Caco-2 (cell line): Measurements from ENCODE around the gene MYO10. TPM values are rescaled to one million over a fixed set of nuclear protein-coding genes. Genes with fewer than 3 reads are reported as not detected.

Source experiments
- BruUV-seq: library from RNA; stranded (reverse); fragments of 400-500 nt; replicated peaks from 2 replicates; lab custom pipeline; 2021; lab: Mats Ljungman, UMichigan
- CTCF ChIA-PET: fragments of 300-600 bp; sonication (Branson Sonifier 250); formaldehyde crosslinking; loops from one replicate; lab custom pipeline; 2022; ENCODE audit warnings: antibody characterized with exemption; lab: Charles Lee
- POLR2A ChIA-PET: fragments of 300-600 bp; sonication (Branson Sonifier 250); formaldehyde crosslinking; loops from one replicate; lab custom pipeline; 2022; ENCODE audit warnings: antibody characterized with exemption; lab: Charles Lee
- DNase-seq, 2 experiments: peaks; one replicate each; pipeline versions ENCODE4 v3.0.0 to v3.0.0-alpha.2; 2020 to 2022
- H3K27me3 ChIP-seq: replicated peaks from 2 replicates; pipeline ENCODE4 v1.6.0; 2011; ENCODE audit warnings: low read length; ENCODE audit not compliant: control insufficient read depth, insufficient read depth
- H3K36me3 ChIP-seq: 2 replicates; pipeline ENCODE4 v1.5.1; 2011; ENCODE audit warnings: low read length; ENCODE audit not compliant: control insufficient read depth, insufficient read depth
- H3K4me1 ChIP-seq: fragments of 250-450 bp; sonication (Bioruptor Pico); 2 replicates; pipeline ENCODE4 v1.5.1; 2020; ENCODE audit warnings: mild to moderate bottlenecking
- H3K4me3 ChIP-seq: 2 replicates; pipeline ENCODE4 v1.5.1; 2011; ENCODE audit warnings: low read depth, mild to moderate bottlenecking, control low read depth, low read length
- H3K9me3 ChIP-seq: fragments of 250-450 bp; sonication (Bioruptor Pico); 2 replicates; pipeline ENCODE4 v1.5.1; 2020; ENCODE audit warnings: mild to moderate bottlenecking, moderate library complexity
- H3K27ac Mint-ChIP-seq: one replicate; pipeline ENCODE4 v1.8.0; 2022; ENCODE audit warnings: mixed read lengths; ENCODE audit not compliant: unreplicated experiment
- H3K27me3 Mint-ChIP-seq: one replicate; pipeline ENCODE4 v1.8.0; 2022; ENCODE audit warnings: mixed read lengths; ENCODE audit not compliant: insufficient read depth, unreplicated experiment
- H3K36me3 Mint-ChIP-seq: one replicate; pipeline ENCODE4 v1.8.0; 2022; ENCODE audit warnings: mild to moderate bottlenecking, mixed read lengths; ENCODE audit not compliant: insufficient read depth, unreplicated experiment
- H3K4me1 Mint-ChIP-seq: one replicate; pipeline ENCODE4 v1.8.0; 2022; ENCODE audit warnings: low read depth, mixed read lengths; ENCODE audit not compliant: unreplicated experiment
- H3K4me3 Mint-ChIP-seq: one replicate; pipeline ENCODE4 v1.8.0; 2022; ENCODE audit warnings: mild to moderate bottlenecking, moderate library complexity, mixed read lengths; ENCODE audit not compliant: unreplicated experiment
- H3K9me3 Mint-ChIP-seq: one replicate; pipeline ENCODE4 v1.8.0; 2022; ENCODE audit warnings: mixed read lengths; ENCODE audit not compliant: unreplicated experiment
- intact Hi-C: fragments of 100-400 bp; cut with micrococcal nuclease; formaldehyde crosslinking; loops from one replicate; pipeline ENCODE4 v1.10.0; 2022; ENCODE audit not compliant: unreplicated experiment
- total RNA-seq: library from RNA; stranded (reverse); gene quantifications from 2 replicates; pipeline ENCODE4 v1.2.3, GENCODE V29; 2022
- TF ChIP-seq, protein P1 (sequence below), 2 experiments: fragments of 200-600 bp in 1 of 2; IDR thresholded peaks; 1 replicate in 1 of 2; 2 replicates in 1 of 2; pipeline versions ENCODE4 v1.5.1 to v1.8.0; 2011 to 2022; ENCODE audit warnings: antibody characterized with exemption in 1 of 2, control low read depth in 1 of 2, inconsistent platforms in 1 of 2, low read depth in 1 of 2, low read length in 1 of 2, mild to moderate bottlenecking in 1 of 2, moderate library complexity in 1 of 2; ENCODE audit not compliant: insufficient read depth in 1 of 2, severe bottlenecking in 1 of 2, unreplicated experiment in 1 of 2

MYO10 gene
- total RNA-seq, 1 experiment from 2014 or later, result 67.6 TPM

- Histone ChIP-seq H3K36me3 (no peaks in the 10 kb centered on the region), H3K4me3 (no peak overlapping the region), H3K27me3 (no peaks in the 10 kb centered on the region), H3K9me3 (no peaks in the 10 kb centered on the region), H3K4me1 (peaks cover 24% of the 10 kb centered on the region)
- peaks cover 33% of the 10 kb centered on the region for H3K4me1 Mint-ChIP-seq
- intact Hi-C loops, result no loop called here
- no peak overlapping the region for H3K4me3 Mint-ChIP-seq
- ChIA-PET POLR2A (no interaction called here), CTCF (interaction anchor here (0.6 kb wide), 1 partner anchor 49 kb away, joined by 3 read pairs; no protein-coding TSS in a partner anchor)
- no peak overlapping the region for H3K27ac Mint-ChIP-seq
- H3K9me3 Mint-ChIP-seq, result no peaks in the 10 kb centered on the region
- DNase-seq, result no peak
- peaks cover 12% of the 10 kb centered on the region for H3K36me3 Mint-ChIP-seq
- TF ChIP-seq, protein P1, sequence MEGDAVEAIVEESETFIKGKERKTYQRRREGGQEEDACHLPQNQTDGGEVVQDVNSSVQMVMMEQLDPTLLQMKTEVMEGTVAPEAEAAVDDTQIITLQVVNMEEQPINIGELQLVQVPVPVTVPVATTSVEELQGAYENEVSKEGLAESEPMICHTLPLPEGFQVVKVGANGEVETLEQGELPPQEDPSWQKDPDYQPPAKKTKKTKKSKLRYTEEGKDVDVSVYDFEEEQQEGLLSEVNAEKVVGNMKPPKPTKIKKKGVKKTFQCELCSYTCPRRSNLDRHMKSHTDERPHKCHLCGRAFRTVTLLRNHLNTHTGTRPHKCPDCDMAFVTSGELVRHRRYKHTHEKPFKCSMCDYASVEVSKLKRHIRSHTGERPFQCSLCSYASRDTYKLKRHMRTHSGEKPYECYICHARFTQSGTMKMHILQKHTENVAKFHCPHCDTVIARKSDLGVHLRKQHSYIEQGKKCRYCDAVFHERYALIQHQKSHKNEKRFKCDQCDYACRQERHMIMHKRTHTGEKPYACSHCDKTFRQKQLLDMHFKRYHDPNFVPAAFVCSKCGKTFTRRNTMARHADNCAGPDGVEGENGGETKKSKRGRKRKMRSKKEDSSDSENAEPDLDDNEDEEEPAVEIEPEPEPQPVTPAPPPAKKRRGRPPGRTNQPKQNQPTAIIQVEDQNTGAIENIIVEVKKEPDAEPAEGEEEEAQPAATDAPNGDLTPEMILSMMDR (IDR thresholded peaks at IDR 0.05; ENCODE audit: insufficient read depth in 1 of 2, low read depth in 1 of 2, low read length in 1 of 2, severe bottlenecking in 1 of 2, unreplicated experiment in 1 of 2), result no peak
- no peaks in the 10 kb centered on the region for H3K27me3 Mint-ChIP-seq
- BruUV-seq, result no TSS peak
Measured at GRCh38 chr5:16929347-16929746, 6.7 kb downstream of the MYO10 start.

DNA sequence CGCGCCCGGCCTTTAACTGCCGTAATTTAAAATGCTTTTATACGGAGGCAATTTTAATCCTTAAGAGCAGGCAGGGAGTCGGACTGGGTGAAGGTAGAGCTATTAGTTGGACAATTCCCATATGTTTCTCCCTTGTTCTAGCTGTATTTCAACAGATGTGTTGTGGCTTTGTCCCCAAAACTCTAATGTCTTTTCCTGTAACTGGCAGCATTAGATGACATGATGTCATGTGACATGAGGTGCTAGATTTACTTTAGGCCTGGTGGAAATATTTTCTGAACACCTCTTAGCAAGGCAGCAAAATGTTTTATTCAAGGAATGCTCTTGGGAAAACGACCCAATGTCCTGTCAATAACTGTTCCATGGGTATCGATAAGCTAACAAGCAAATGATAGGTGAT lies 8.5 kb downstream of the MYO10 start:
- Histone ChIP-seq H3K4me1 (peaks cover 13% of the 10 kb centered on the region), H3K4me3 (no peak overlapping the region), H3K36me3 (no peaks in the 10 kb centered on the region), H3K9me3 (no peaks in the 10 kb centered on the region), H3K27me3 (no peaks in the 10 kb centered on the region)
- H3K4me1 Mint-ChIP-seq, result peaks cover 29% of the 10 kb centered on the region
- no peaks in the 10 kb centered on the region for H3K9me3 Mint-ChIP-seq
- H3K27me3 Mint-ChIP-seq, result no peaks in the 10 kb centered on the region
- CTCF ChIA-PET, result no interaction called here
- BruUV-seq, result no TSS peak
- no peak overlapping the region for H3K4me3 Mint-ChIP-seq
- H3K27ac Mint-ChIP-seq, result no peak overlapping the region
- H3K36me3 Mint-ChIP-seq, result peaks cover 6% of the 10 kb centered on the region
- DNase-seq, result no peak
- POLR2A ChIA-PET, result no interaction called here
- intact Hi-C loops, result no loop called here
- TF ChIP-seq, protein P1 (IDR thresholded peaks at IDR 0.05; ENCODE audit: insufficient read depth in 1 of 2, low read depth in 1 of 2, low read length in 1 of 2, severe bottlenecking in 1 of 2, unreplicated experiment in 1 of 2), result no peak

GRCh38 chr5:16926417-16926816 lies 9.7 kb downstream of the MYO10 start:
- no peak overlapping the region for H3K4me3 Mint-ChIP-seq
- no peaks in the 10 kb centered on the region for H3K27me3 Mint-ChIP-seq
- DNase-seq, result no peak
- ChIA-PET POLR2A (no interaction called here), CTCF (no interaction called here)
- intact Hi-C loops, result no loop called here
- TF ChIP-seq, protein P1 (IDR thresholded peaks at IDR 0.05; ENCODE audit: insufficient read depth in 1 of 2, low read depth in 1 of 2, low read length in 1 of 2, severe bottlenecking in 1 of 2, unreplicated experiment in 1 of 2), result no peak
- H3K9me3 Mint-ChIP-seq, result no peaks in the 10 kb centered on the region
- no peak overlapping the region for H3K27ac Mint-ChIP-seq
- peaks cover under 1% of the 10 kb centered on the region for H3K36me3 Mint-ChIP-seq
- peaks cover 17% of the 10 kb centered on the region for H3K4me1 Mint-ChIP-seq
- Histone ChIP-seq H3K4me1 (0 out of 2 replicates have a peak, but pooled peaks cover 3% of the 10 kb centered on the region), H3K9me3 (no peaks in the 10 kb centered on the region), H3K4me3 (no peak overlapping the region), H3K27me3 (no peaks in the 10 kb centered on the region), H3K36me3 (no peaks in the 10 kb centered on the region)
- no TSS peak for BruUV-seq
